ENCODE data around the gene ARL2BP. TPM values are rescaled to one million over a fixed set of nuclear protein-coding genes. Genes with fewer than 3 reads are reported as not detected.

Gene ARL2BP
- total and polyA plus RNA-seq, 2 of the 13 experiments (the other 11 are each of a cell fraction or from before 2014, with no cell fraction given): 64.3 to 67.6 TPM

- TF ChIP-seq HOMEZ (CRISPR knock-in tag; IDR thresholded peaks at IDR 0.05; ENCODE audit: low read depth): no peak
- peak; percentile 66; the same call in 1 of the 2 replicates for TF ChIP-seq RCOR2 (CRISPR knock-in tag; IDR thresholded peaks at IDR 0.05)
- TF ChIP-seq XBP1 (CRISPR knock-in tag; IDR thresholded peaks at IDR 0.05): no peak
- no peak for TF ChIP-seq MZF1 (CRISPR knock-in tag; IDR thresholded peaks at IDR 0.05; ENCODE audit: borderline replicate concordance)
- TF ChIP-seq KMT2B (CRISPR knock-in tag; IDR thresholded peaks at IDR 0.05): no peak
- no peak for TF ChIP-seq ONECUT2 (CRISPR knock-in tag; IDR thresholded peaks at IDR 0.05)
- TF ChIP-seq ZFP1 (CRISPR knock-in tag; IDR thresholded peaks at IDR 0.05): no peak
- TF ChIP-seq ZNF292 (CRISPR knock-in tag; IDR thresholded peaks at IDR 0.05; ENCODE audit: borderline replicate concordance, low read depth): 0 out of 2 replicates have a peak, but pooled peaks have one; percentile 47
- TF ChIP-seq ZBTB40 (IDR thresholded peaks at IDR 0.05): no peak
- TF ChIP-seq ZBTB40 (CRISPR knock-in tag; IDR thresholded peaks at IDR 0.05): no peak
- no peak for TF ChIP-seq ZFX (CRISPR knock-in tag; IDR thresholded peaks at IDR 0.05; ENCODE audit: low read depth)
- no peak for TF ChIP-seq SOX6 (IDR thresholded peaks at IDR 0.05)
- TF ChIP-seq SOX6 (CRISPR knock-in tag; IDR thresholded peaks at IDR 0.05): 0 out of 2 replicates have a peak, but pooled peaks have one; percentile 13
- TF ChIP-seq ZNF547 (CRISPR knock-in tag; IDR thresholded peaks at IDR 0.05): no peak
- no peak for TF ChIP-seq ZNF431 (CRISPR knock-in tag; IDR thresholded peaks at IDR 0.05; ENCODE audit: borderline replicate concordance, low read depth)
- TF ChIP-seq ATF7 (IDR thresholded peaks at IDR 0.05): no peak
- no peak for TF ChIP-seq ATF7 (CRISPR knock-in tag; IDR thresholded peaks at IDR 0.05)
- TF ChIP-seq YEATS2 (CRISPR knock-in tag; IDR thresholded peaks at IDR 0.05; ENCODE audit: borderline replicate concordance): no peak
- TF ChIP-seq TBX2 (CRISPR knock-in tag; IDR thresholded peaks at IDR 0.05; ENCODE audit: borderline replicate concordance): no peak
- TF ChIP-seq TMF1 (CRISPR knock-in tag; IDR thresholded peaks at IDR 0.05; ENCODE audit: low read depth): no peak
Measured at GRCh38 chr16:57297856-57298255, 52.8 kb downstream of the ARL2BP start (continued).
